SK-N-SH (cell line): Measurements from ENCODE around the gene KRTAP1-1.

Source experiments
- EP300 ChIP-seq, 2 experiments: IDR thresholded peaks; 2 replicates each; pipeline versions ENCODE4 v1.4.0 to v1.6.1; 2012; ENCODE audit warnings: borderline replicate concordance in 1 of 2, low read depth in 1 of 2, low read length in 1 of 2
- FOXM1 ChIP-seq: IDR thresholded peaks from 2 replicates; pipeline ENCODE4 v1.4.0; 2012; ENCODE audit warnings: low read depth, mild to moderate bottlenecking
- POLR2AphosphoS5 ChIP-seq: IDR thresholded peaks from 2 replicates; pipeline ENCODE4 v1.6.1; 2012; ENCODE audit warnings: low read depth, low read length
- RAD21 ChIP-seq: IDR thresholded peaks from 2 replicates; pipeline ENCODE4 v1.6.1; 2012; ENCODE audit warnings: mild to moderate bottlenecking, low read length
- RFX5 ChIP-seq: IDR thresholded peaks from 2 replicates; pipeline ENCODE4 v1.6.1; 2012; ENCODE audit warnings: mild to moderate bottlenecking, improper control_type of control experiment, low read length
- YY1 ChIP-seq: IDR thresholded peaks from 2 replicates; pipeline ENCODE4 v1.4.0; 2012; ENCODE audit warnings: low read depth, mild to moderate bottlenecking
- TF ChIP-seq, protein P1 (sequence below): IDR thresholded peaks from 2 replicates; pipeline ENCODE4; 2012
- TF ChIP-seq, protein P2 (sequence below): fragments of 200-600 bp; sonication (generic); IDR thresholded peaks from 2 replicates; pipeline ENCODE4 v1.6.1; 2017; ENCODE audit warnings: antibody characterized with exemption, mild to moderate bottlenecking, moderate library complexity
- TF ChIP-seq, protein P3 (sequence below): IDR thresholded peaks from 2 replicates; pipeline ENCODE4 v1.6.1; 2012; ENCODE audit warnings: mild to moderate bottlenecking, low read depth, low read length, moderate library complexity
- TF ChIP-seq, protein P4 (sequence below): fragments of 150-350 bp; IDR thresholded peaks from 2 replicates; pipeline ENCODE4 v1.6.1; 2016; ENCODE audit warnings: mild to moderate bottlenecking, low read depth, low read length

DNA sequence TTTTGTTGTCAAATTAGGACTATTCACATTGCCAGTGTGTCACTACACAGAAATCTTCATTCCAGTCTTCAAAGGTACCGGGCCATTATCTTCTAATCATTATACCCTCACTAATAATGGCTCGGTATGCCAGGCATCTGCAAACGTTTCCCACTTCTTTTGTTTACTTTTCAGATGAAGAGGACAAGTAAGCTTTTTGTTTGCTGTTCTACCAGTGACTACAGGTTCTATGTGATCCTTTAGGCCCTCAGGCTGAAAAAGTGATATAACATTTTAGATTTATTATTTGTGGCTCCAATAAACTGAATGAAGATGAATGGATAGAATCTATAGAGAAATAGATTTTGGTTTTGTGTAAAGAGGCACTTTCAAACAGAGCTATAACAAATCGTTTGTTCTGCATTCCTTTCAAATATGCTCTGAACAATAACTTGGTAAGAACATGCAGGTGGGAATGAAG lies 31.9 kb downstream of the KRTAP1-1 start:
- TF ChIP-seq, protein P1, sequence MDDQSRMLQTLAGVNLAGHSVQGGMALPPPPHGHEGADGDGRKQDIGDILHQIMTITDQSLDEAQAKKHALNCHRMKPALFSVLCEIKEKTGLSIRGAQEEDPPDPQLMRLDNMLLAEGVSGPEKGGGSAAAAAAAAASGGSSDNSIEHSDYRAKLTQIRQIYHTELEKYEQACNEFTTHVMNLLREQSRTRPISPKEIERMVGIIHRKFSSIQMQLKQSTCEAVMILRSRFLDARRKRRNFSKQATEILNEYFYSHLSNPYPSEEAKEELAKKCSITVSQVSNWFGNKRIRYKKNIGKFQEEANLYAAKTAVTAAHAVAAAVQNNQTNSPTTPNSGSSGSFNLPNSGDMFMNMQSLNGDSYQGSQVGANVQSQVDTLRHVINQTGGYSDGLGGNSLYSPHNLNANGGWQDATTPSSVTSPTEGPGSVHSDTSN, result no peak
- no peak for TF ChIP-seq YY1
- TF ChIP-seq, protein P2, sequence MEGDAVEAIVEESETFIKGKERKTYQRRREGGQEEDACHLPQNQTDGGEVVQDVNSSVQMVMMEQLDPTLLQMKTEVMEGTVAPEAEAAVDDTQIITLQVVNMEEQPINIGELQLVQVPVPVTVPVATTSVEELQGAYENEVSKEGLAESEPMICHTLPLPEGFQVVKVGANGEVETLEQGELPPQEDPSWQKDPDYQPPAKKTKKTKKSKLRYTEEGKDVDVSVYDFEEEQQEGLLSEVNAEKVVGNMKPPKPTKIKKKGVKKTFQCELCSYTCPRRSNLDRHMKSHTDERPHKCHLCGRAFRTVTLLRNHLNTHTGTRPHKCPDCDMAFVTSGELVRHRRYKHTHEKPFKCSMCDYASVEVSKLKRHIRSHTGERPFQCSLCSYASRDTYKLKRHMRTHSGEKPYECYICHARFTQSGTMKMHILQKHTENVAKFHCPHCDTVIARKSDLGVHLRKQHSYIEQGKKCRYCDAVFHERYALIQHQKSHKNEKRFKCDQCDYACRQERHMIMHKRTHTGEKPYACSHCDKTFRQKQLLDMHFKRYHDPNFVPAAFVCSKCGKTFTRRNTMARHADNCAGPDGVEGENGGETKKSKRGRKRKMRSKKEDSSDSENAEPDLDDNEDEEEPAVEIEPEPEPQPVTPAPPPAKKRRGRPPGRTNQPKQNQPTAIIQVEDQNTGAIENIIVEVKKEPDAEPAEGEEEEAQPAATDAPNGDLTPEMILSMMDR, result no peak
- TF ChIP-seq RAD21, result no peak
- no peak for TF ChIP-seq EP300 (IDR thresholded peaks at IDR 0.05; ENCODE audit: borderline replicate concordance in 1 of 2, low read depth in 1 of 2, low read length in 1 of 2)
- TF ChIP-seq, protein P3, sequence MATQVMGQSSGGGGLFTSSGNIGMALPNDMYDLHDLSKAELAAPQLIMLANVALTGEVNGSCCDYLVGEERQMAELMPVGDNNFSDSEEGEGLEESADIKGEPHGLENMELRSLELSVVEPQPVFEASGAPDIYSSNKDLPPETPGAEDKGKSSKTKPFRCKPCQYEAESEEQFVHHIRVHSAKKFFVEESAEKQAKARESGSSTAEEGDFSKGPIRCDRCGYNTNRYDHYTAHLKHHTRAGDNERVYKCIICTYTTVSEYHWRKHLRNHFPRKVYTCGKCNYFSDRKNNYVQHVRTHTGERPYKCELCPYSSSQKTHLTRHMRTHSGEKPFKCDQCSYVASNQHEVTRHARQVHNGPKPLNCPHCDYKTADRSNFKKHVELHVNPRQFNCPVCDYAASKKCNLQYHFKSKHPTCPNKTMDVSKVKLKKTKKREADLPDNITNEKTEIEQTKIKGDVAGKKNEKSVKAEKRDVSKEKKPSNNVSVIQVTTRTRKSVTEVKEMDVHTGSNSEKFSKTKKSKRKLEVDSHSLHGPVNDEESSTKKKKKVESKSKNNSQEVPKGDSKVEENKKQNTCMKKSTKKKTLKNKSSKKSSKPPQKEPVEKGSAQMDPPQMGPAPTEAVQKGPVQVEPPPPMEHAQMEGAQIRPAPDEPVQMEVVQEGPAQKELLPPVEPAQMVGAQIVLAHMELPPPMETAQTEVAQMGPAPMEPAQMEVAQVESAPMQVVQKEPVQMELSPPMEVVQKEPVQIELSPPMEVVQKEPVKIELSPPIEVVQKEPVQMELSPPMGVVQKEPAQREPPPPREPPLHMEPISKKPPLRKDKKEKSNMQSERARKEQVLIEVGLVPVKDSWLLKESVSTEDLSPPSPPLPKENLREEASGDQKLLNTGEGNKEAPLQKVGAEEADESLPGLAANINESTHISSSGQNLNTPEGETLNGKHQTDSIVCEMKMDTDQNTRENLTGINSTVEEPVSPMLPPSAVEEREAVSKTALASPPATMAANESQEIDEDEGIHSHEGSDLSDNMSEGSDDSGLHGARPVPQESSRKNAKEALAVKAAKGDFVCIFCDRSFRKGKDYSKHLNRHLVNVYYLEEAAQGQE, result no peak
- no peak for TF ChIP-seq FOXM1
- TF ChIP-seq RFX5, result no peak
- TF ChIP-seq, protein P4, sequence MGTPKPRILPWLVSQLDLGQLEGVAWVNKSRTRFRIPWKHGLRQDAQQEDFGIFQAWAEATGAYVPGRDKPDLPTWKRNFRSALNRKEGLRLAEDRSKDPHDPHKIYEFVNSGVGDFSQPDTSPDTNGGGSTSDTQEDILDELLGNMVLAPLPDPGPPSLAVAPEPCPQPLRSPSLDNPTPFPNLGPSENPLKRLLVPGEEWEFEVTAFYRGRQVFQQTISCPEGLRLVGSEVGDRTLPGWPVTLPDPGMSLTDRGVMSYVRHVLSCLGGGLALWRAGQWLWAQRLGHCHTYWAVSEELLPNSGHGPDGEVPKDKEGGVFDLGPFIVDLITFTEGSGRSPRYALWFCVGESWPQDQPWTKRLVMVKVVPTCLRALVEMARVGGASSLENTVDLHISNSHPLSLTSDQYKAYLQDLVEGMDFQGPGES, result no peak
- TF ChIP-seq POLR2AphosphoS5, result no peak
